ENCODE results near the gene FNIP1.
"Not testable (repeated sequence)": the region's sequence is repeated elsewhere in the genome, so short reads cannot be mapped to it uniquely, and the experiment has no call there.

Gene FNIP1

DNA sequence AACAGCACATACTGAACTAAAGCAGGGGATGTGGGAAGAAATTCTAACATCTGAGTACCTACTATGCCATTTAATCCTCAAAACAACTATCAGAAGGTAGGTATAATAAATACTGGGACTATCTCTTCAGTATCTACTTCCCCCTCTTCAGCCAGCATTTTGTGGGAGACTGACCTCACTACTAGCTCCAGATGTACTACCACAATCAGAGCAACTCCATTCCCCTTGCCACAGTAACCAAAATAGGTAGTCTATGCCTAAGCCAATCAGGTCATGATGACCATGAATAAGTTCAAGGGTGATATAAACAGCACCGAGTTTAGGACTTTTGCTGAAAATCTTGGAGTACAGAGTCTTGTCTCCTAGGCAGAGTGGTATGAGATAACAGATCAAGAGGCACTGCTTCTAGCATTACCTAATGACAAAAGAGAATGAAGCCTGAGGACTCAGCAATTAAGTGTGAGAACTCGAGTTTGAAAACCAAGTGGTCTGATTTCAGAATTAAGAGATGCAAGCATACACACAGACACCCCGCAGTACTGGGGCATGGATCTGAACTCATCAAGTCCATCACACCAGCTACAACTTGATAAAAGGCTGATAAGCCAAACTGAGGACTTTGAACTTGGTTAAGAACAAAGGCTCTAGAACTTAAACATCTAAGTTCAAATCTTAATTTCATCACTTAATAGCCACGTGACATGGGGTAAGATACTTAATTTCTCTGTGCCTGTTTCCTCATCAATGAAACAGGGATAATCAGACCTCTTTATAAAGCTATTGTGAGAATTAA, 9.7 kb downstream of the FNIP1 start:
- DNase-seq: no peak

DNA sequence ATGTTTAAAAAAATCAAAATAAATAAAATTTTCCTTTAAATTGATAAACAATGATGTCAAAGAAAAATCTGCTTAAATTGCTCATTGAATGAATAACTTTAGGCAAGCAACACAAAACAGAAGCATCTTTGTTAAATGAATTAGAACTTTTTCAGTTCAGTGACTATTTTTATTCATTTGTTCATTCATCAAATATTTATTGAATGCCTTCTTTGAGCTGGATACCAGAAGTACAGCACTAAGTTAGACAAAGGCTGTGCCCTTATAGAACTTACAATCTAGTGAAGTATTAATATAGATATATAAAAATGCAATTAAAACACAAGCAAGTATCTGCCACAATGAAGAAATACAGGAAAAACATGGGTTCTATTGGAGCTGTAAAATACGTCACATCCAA, 10.8 kb downstream of the FNIP1 start:
- no peak for DNase-seq

DNA sequence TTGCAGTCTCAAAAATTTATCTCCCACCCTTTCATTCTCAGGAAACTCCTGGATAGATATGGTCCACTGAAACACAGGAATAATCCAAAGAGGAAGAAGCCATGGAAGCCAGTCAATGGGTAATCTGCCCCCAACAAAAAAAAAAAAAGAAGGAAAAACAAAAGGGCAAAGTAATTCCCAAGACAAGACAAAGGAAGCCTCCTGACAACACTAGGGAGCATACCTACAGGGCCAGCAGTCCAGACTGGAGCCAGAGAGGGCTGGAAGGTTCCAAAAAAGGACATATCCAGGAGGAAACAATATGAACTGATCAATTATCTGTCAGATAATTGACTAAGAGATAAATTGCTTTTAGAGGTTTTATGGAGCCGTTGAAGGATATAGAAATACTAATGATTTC, 12.9 kb downstream of the FNIP1 start:
- DNase-seq: no peak

DNA sequence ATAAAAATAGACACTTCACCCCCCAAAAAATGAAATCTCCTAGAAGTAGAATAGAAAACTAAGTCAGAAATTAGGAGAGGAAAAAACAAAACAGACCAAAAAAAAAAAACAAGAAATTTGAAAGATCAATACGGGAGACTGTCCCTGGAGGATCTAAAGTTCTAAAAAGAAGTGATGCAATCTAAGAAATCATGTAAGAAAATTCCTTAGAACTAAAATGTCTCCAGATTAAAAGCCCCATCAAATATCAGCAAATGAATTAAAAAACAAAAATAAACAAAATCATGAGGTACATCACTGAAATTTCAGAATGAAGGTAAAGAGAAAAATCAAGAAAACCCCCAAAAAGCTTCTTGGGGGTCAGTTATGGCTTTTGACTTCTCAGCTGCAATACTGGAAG, 13.5 kb downstream of the FNIP1 start:
- DNase-seq: no peak

DNA sequence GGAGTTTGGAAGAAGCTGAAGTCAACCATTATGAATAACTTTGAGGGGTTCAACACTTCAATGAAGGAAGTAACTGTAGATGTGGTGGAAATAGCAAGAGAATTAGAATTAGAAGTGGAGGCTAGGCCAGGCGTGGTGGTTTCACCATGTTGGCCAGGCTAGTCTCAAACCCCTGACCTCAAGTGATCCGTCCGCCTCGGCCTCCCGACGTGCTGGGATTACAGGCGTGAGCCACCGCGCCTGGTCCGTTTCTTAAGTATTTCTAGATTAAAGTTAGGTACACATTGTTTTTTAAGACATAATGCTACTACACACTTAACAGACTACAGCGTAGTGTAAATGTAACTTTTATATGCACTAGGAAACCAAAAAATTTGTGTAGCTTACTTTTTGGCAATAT, 14.1 kb downstream of the FNIP1 start:
- DNase-seq: no peak

DNA sequence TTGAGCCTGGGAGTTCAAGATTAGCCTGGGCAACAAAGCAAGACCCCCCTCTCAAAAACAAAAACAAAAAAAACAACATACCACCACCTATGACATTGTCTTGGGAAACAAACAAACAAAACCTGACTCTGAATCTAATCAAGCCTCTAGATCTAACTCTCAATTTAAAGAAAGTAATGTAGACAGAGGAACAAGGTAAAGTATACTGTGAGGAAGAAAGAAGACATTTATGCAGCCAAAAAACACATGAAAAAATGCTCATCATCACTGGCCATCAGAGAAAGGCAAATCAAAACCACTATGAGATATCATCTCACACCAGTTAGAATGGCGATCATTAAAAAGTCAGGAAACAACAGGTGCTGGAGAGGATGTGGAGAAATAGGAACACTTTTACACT, 18.7 kb downstream of the FNIP1 start:
- DNase-seq: not testable (repeated sequence)

DNA sequence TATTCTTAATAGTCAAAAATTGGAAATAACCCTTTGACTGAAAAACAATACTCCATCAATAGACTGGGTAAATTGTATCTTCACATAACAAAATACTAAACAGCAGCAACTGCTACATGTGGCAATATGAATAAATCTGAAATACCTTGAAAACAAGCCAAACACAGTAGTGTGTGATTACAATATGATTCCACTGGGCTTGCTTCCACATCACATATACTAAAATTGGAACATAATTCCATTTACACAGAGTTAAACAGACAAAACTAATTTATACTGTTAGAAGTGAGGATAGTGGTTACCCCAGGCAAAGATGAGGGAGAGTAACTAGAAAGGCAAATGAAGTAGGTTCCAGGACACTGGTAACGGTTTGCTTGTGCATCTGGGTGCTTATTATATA, 20.4 kb downstream of the FNIP1 start:
- DNase-seq: no peak

DNA sequence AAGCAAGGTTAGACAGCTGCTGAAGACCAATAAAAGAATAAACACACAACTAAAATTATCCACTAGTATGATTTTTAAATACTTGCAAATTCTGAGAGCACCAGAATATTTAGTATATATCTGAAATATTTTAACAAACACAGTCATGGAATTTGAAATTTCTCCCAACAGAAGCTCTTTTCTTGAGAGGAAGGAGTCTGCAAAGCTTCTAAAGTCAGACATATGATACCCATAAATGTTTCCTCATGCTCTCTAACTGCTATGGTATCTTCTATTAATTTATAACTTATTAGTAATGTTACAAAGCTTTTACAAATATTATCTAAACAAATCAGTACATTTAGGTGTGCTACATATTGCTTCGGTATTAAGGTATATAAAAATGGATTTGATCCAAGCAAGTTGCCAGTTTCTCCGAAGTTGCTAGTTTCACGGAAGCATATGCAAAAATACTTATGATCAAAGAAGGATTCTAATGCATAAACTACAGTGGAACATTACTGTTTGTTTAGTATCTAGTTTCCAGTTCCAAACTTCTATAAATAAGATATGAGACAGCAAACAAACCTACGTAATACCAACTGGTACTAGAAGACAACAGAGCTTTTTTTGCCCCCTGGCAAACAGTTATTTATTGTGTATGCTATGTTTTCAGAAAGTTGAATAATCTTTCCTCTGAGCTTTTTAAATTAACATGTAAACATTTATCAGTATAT, 22.0 kb downstream of the FNIP1 start:
- peak in 1 of 2 donors; percentile 40 for DNase-seq

DNA sequence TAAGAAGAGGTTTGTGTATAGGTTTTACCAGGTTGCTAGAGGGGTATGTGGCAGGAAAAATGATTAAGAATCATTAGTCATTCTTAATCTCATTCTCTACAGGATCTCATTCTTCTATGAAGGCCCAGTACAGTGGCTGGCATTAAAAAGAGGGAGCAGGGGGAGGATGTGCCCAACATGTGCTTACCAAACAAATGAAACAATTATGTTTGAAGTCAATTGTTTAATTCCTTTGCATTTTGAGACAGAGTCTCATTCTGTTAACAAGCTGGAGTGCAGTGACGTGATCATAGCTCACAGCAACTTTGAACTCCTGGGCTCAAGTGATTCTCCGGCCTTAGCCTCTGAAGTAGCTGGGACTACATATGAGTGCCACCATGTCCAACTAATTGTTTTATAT, 23.0 kb downstream of the FNIP1 start:
- DNase-seq: peak; percentile 21 to 84

DNA sequence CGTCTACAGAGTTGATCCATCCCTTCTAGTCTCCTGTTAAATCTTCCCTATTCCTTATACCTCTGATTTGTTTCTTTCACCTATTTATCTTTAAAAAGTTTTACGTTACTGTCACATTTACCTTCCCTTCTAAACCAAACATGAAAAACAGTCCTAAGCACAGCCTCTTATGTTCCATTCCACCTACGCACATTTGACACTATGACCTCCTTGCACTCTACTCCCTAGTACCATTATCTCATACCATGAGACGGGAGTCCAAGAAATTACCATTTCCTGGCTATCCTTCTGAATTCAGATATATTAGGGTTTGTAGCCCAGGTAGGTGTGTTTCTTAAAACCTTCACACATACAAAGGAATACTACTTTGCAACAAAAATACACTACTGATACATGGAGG, 25.1 kb downstream of the FNIP1 start:
- no peak for DNase-seq

DNA sequence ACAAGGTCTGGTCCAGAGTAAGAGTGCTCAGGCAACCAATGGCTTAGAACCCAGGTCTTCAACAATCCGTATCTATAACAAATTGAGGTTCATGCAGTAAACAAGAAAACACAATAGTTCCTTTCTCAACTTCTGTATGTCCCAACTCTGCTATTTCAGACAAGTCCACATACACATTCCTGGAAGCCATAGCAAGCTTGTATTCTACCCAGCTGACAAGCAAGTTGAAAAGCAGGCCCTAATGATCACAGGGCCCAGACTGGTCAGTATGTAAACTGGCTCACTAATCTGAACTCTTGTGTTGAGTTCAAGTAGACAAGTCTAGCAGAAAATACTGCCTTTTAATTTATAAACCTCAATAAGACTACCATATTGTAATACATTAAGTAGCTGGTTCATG, 26.9 kb downstream of the FNIP1 start:
- no peak for DNase-seq

DNA sequence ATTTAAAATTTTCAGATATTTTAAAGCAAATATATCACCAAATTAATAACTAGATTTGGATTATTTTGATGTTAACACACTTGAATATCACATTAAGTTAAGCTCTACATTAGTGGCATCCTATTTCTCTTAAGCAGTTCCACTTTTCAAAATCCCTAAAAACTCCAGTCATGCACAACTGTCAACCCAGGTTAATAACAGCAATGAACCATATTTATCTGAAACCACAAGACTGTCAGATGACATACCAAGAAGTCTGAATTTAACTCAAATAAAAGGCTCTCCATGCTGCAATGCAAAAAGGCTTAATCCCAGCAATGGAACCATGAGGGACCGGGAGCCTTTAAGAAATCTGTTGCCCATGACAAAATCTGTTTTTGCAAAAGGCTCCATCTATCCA, 27.5 kb downstream of the FNIP1 start:
- DNase-seq: no peak

DNA sequence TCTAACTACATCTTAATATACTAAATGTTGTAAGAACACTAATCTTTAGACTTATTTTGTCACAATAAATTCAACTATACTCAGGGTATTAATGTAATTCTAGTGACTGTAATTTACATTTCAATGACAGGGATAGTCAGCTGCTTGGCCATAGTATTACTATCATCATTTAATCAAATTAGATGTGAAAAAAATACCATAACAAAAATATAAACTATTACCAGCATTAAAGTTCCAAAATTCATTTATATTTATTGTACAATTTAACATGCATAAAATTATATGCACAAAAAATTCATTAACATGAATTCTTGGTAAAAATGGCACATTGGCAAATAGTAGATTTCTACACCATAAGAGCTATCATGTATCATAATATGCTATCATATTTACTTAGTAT, 28.9 kb downstream of the FNIP1 start:
- no peak for DNase-seq

DNA sequence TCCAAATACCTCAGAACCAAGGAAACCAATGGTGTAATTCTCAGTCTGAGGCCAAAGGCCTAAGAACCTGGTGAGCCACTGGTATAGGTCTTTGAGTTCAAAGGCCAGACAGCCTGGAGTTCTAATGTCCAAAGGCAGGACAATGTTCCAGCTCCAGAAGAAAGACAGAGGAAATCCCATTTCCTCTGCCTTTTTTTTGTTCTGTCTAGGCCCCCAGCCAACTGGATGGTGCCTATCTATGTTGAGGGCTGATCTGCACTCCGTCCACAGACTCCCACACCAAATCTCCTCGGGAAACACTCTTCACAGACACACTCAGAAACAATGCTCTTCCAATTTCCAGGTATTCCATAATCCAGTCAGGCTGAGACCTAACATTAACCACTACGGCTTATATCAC, 30.1 kb downstream of the FNIP1 start:
- no peak for DNase-seq

DNA sequence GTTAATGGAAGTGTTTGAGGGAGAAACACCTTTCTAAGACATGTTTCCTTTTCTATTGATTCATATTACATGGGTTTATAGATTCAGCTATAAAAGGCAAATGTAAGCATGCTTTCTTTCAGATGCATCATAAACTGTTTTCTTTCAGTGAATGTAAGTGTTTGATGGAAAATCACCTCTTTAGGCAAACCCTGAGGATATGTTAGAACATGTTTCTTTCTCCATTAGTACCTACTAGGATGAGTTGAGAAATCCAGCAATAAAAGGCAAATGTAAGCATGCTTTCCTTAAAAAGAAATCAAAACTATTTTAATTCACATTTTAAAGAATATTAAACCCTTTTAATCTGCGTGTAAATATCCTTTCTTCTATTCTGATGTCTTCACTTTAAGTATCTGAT, 31.6 kb downstream of the FNIP1 start:
- DNase-seq: no peak

DNA sequence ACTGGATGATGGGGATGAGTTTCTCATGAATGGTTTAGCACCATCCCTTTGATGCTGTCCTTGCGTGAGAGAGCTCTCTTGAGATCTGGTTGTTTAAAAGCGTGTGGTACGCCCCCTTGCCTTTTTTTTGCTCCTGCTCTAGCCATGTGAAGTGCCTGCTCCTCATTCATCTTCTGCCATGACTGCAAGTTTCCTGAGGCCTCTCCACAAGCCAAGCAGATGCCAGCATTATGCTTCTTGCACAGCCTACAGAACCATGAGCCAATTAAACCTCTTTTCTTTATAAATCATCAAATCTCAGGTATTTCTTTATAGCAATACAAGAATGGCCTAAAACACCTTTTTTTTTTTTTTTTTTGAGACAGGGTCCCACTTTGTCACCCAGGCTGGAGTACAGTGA, 32.8 kb downstream of the FNIP1 start:
- DNase-seq: no peak

DNA sequence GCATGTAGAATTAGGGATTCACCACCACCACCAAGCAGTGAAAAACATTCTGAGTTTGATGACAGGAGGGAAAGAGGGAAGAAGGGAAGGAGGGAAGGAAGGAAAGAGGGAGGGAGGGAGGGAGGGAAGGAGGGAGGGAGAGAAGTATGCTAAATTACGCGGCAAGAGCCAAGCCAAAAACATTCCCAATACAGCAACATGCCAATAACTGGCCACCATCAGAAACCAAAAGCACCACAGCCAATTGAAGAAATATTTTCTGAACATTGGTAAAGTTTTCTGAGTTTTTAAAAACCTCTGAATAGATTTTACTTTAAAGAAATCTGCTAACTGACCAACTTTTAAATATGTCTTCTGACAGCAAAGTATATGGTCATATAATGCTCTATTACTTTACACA, 36.0 kb downstream of the FNIP1 start:
- DNase-seq: no peak

DNA sequence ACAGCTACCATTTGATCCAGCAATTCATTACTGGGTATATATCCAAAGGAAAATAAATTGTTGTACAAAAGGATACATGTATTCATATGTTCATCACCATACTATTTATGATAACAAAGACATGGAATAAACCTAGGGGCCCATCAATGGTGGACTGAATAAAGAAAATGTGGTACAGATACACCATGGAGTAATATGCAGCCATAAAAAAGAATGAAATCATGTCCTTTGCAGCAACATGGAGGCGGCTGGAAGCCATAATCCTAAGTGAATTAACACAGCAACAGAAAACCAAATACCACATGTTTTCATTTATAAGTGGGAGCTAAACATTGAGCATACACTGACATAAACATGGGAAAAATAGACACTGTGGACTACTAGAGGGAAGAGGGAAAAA, 37.1 kb downstream of the FNIP1 start:
- no peak for DNase-seq

DNA sequence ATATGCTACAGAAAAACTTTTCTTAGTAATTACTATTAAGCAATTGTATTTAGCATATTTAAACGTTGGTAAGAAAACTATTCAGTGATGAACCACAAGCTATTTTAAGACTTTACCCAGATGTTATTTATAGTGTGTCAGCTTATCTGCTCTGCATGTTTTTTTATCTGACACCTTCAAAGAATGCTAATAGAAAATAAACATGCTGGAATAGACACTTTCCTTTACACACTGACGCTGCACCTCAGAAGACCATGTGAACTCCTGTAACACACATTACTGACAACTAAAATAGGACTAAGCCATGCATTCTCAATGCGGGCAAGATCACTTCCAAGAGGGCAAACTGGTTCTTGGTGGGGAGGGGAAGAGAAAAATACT, 38.3 kb downstream of the FNIP1 start:
- DNase-seq: no peak

DNA sequence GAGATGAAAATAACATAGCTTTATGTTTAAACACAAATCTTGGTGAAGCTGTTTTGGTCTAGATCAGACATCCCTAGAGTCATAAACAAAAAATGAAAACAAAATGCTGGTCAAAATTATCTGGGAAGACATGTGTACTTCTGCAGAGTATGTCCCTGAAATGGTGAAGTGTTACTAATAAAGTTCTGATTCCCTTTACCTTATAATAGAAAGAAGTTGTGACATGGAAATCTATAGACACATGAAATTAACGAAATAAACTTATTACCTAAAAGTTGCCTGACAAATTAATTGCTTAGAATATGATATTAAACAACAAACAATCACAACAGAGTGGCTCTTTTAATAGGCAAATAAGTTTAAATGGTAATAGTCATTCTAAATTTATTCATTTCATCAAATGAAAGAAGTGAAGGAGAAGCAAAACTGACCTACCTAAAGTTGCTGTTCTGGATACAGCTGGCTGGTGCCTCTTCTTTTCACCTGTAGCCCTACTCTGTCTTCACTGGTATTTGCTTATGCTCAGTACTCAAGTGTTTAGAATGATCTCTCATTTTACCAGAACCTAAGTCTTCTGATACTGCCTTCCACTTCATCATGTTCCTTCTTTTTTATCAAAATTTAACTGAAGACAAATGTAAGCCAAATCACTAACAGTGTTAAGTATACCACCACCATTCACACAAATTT, 38.8 kb downstream of the FNIP1 start:
- DNase-seq: no peak

DNA sequence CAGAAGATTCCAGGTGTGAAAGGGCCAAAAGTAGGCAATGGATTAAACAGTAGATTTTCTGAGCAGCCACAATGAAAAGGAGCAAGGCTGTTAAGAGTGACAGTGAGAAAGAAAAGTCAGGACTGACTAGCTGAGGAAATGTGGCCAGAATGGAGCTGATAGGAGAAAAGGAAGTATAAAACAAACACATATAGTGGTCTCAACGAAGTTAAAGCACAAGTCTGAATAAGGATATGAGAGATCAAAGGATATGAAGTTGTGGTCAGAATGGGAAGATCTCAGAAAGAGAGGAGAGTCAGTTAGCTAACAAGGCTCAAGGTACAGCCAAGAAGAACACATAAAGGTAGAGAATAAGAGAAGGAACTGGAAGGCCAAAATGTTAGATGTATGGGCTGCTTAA, 39.9 kb downstream of the FNIP1 start:
- no peak for DNase-seq

DNA sequence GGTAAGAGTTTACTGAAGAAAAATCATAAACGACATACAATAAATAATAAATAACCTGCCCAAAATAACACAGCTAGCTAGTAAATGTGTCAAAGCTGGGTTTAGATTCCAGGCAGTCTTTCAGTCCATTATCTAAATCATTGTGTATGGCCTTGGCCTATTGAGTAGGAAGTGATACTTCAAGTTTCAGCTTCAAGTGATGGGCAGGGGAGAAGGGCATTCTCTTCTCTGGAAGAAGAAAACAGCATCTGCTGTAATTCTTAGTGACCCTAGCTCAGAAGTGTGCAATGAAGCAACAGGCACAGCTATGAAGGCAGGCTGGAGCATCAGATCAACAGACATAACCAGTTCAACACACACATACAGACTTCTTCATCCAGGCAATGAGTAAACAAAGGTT, 42.5 kb downstream of the FNIP1 start:
- no peak for DNase-seq

DNA sequence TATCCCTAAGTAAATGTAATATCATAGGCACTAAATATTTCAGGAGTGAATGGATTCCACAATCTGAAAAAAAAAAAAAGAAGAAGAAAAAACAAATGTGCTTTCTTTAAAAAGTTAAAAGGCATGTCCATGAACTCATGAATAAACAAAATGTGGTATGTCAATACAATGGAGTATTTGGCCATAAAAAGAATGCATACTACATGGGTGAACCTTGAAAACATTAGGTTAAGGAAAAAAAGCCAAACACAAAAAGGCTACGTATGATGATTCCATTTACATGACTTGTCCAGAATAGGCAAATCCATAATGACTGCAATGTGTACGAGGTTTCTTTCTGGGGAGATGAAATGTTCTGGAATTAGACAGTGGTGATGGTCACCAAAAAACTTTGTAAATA, 45.3 kb downstream of the FNIP1 start:
- DNase-seq: no peak
